Right lobe of liver (tissue), 4 donors: Measurements from ENCODE around the gene TCP11L2.

ENCODE experiments used
- POLR2A ChIP-seq: fragments of 450-650 bp; IDR thresholded peaks from one replicate; pipeline ENCODE4 v1.6.1; 2017; ENCODE audit warnings: antibody characterized with exemption, mild to moderate bottlenecking
- TF ChIP-seq, protein P1 (sequence below), 4 donors: fragments of 200-600 bp in 3 of 4; fragments of 450-650 bp in 1 of 4; IDR thresholded peaks; one replicate each; pipeline versions ENCODE4 v1.5.1 to v1.8.0; 2016 to 2022; ENCODE audit warnings: antibody characterized with exemption in 4 of 4, mild to moderate bottlenecking in 2 of 4
- donor health status: DM: no; HTN: no; CAD: no.
- donor health status: DM: no; HTN: no; CAD: no.
- donor health status: DM: no; HTN: yes; CAD: no.

GRCh38 chr12:106301611-106302321 lies 767 bp upstream of the TCP11L2 start:
- no peak for TF ChIP-seq POLR2A
- TF ChIP-seq, protein P1, sequence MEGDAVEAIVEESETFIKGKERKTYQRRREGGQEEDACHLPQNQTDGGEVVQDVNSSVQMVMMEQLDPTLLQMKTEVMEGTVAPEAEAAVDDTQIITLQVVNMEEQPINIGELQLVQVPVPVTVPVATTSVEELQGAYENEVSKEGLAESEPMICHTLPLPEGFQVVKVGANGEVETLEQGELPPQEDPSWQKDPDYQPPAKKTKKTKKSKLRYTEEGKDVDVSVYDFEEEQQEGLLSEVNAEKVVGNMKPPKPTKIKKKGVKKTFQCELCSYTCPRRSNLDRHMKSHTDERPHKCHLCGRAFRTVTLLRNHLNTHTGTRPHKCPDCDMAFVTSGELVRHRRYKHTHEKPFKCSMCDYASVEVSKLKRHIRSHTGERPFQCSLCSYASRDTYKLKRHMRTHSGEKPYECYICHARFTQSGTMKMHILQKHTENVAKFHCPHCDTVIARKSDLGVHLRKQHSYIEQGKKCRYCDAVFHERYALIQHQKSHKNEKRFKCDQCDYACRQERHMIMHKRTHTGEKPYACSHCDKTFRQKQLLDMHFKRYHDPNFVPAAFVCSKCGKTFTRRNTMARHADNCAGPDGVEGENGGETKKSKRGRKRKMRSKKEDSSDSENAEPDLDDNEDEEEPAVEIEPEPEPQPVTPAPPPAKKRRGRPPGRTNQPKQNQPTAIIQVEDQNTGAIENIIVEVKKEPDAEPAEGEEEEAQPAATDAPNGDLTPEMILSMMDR (IDR thresholded peaks at IDR 0.05), result no peak
